ENCODE measurements around the gene EXOC2. TPM values are rescaled to one million over a fixed set of nuclear protein-coding genes. Genes with fewer than 3 reads are reported as not detected.

EXOC2 gene
- total RNA-seq, 1 experiment from 2014 or later = 24.5 TPM

GRCh38 chr6:451847-452246 lies 241.1 kb downstream of the EXOC2 start:
- ChIA-PET POLR2A (no interaction called here), RAD21 (ENCODE audit: low non-redundant PET in 1 of 2, low total read pairs in 2 of 2, uncharacterized antibody in 2 of 2, unreplicated experiment in 2 of 2) (no interaction called here), CTCF (no interaction called here)
- no TSS peak for BruUV-seq (replicated peaks)
- H3K4me1 ChIP-seq (ENCODE audit: control insufficient read depth in 1 of 2, insufficient read depth in 2 of 2, low read length in 2 of 2) = no peaks in the 10 kb centered on the region
- DNase-seq (ENCODE audit: low read depth, low spot score) = no peak
- no peak overlapping the region for H2AFZ ChIP-seq (ENCODE audit: low read depth, low read length, poor library complexity, severe bottlenecking)
- ATAC-seq = no peak
- H3K4me3 ChIP-seq (replicated peaks in 1 of 2; ENCODE audit: low read depth in 1 of 2, low read length in 2 of 2) = no peak overlapping the region
- H3K9me3 ChIP-seq (ENCODE audit: control insufficient read depth in 1 of 2, insufficient read depth in 1 of 2, low read depth in 1 of 2, low read length in 2 of 2) = no peaks in the 10 kb centered on the region
- no peak overlapping the region for H3K9ac ChIP-seq (ENCODE audit: low read length)
- no peaks in the 10 kb centered on the region for H3K9me2 ChIP-seq (ENCODE audit: insufficient read depth)
- H3K27me3 ChIP-seq (ENCODE audit: insufficient read depth, low read length) = 0 out of 2 replicates have a peak, but pooled peaks cover 5% of the 10 kb centered on the region
- no peaks in the 10 kb centered on the region for H4K20me1 ChIP-seq (ENCODE audit: insufficient read depth)
- TF ChIP-seq POLR2A (IDR thresholded peaks at IDR 0.05; ENCODE audit: borderline replicate concordance, extremely low read depth, insufficient read depth, insufficient read length) (no peak), EZH2phosphoT487 (IDR thresholded peaks at IDR 0.05; ENCODE audit: borderline replicate concordance) (no peak), JUND (IDR thresholded peaks at IDR 0.05) (no peak), MAX (IDR thresholded peaks at IDR 0.05) (no peak), ELF1 (IDR thresholded peaks at IDR 0.05; ENCODE audit: borderline replicate concordance, low read depth) (no peak), TCF7L2 (IDR thresholded peaks at IDR 0.05; ENCODE audit: borderline replicate concordance, extremely low read depth, insufficient read depth, insufficient read length) (no peak), SIN3A (IDR thresholded peaks at IDR 0.05; ENCODE audit: low read depth) (no peak), EGR1 (IDR thresholded peaks at IDR 0.05; ENCODE audit: low read depth) (no peak), POLR2AphosphoS5 (IDR thresholded peaks at IDR 0.05; ENCODE audit: low read depth, low read length) (no peak), EZH2 (IDR thresholded peaks at IDR 0.05) (no peak), ZFX (IDR thresholded peaks at IDR 0.05) (no peak), RAD21 (IDR thresholded peaks at IDR 0.05; ENCODE audit: low read depth) (no peak), REST (IDR thresholded peaks at IDR 0.05; ENCODE audit: low read depth) (no peak), ZNF274 (IDR thresholded peaks at IDR 0.05; ENCODE audit: low read depth, low read length) (no peak), YY1 (IDR thresholded peaks at IDR 0.05; ENCODE audit: extremely low read depth, insufficient replicate concordance, low read depth, low read length) (no peak)
- TF ChIP-seq, protein P1, sequence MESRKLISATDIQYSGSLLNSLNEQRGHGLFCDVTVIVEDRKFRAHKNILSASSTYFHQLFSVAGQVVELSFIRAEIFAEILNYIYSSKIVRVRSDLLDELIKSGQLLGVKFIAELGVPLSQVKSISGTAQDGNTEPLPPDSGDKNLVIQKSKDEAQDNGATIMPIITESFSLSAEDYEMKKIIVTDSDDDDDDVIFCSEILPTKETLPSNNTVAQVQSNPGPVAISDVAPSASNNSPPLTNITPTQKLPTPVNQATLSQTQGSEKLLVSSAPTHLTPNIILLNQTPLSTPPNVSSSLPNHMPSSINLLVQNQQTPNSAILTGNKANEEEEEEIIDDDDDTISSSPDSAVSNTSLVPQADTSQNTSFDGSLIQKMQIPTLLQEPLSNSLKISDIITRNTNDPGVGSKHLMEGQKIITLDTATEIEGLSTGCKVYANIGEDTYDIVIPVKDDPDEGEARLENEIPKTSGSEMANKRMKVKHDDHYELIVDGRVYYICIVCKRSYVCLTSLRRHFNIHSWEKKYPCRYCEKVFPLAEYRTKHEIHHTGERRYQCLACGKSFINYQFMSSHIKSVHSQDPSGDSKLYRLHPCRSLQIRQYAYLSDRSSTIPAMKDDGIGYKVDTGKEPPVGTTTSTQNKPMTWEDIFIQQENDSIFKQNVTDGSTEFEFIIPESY (IDR thresholded peaks at IDR 0.05; ENCODE audit: extremely low read depth, insufficient replicate concordance, low read length) = no peak
- no peak overlapping the region for H3K4me2 ChIP-seq (ENCODE audit: low read length)
- no peaks in the 10 kb centered on the region for H3K79me2 ChIP-seq (ENCODE audit: insufficient read depth, low read length)
- no peaks in the 10 kb centered on the region for H3K36me3 ChIP-seq (ENCODE audit: control insufficient read depth in 1 of 2, insufficient read depth in 2 of 2, low read length in 2 of 2)
- no peak overlapping the region for H3K27ac ChIP-seq (ENCODE audit: low read depth, low read length)
- intact Hi-C loops (cut with micrococcal nuclease) = no loop called here

All from HCT116 (cell line).